Jurkat, Clone E6-1 (cell line): ENCODE results near the gene OAT.
"Not testable (repeated sequence)": the region's sequence is repeated elsewhere in the genome, so short reads cannot be mapped to it uniquely, and the experiment has no call there.

ENCODE experiments used
- DNase-seq: peaks from one replicate; pipeline ENCODE4 v3.0.0-alpha.2; 2011; ENCODE audit warnings: low read depth, low spot score
- H3K4me3 ChIP-seq: 2 replicates; pipeline ENCODE4 v1.5.1; 2011; ENCODE audit warnings: mild to moderate bottlenecking, low read length, control low read depth, moderate library complexity

The OAT gene

DNA sequence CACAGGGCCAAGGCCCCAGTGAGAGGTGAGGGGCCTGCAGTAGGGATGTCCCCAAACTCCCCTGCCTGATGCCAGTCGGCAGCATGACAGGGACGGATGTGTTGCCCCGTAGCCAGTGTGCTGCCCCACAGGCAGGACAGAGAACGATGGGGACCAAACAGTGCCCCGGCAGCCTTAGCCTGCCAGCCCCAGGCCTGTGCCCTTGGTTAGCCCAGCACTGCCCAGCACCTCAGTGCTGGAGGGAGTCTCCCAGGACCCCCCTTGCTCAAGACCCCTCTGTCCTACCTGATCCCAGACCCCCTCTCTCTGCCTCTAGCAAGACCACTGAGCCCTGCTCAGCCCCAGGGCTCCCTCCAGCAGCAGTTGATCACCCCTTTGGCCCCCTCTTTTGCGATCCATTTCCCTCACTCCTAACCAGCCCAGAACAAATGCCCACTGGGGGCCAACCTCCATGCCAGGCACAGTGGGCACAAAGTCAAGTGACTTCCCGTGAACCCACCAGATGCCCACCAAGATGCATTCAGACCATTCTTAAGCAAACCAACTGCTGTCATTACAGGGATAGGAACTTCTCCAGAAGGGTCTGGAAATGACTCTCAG is 34.0 kb downstream of the OAT start:
- no peak overlapping the region for H3K4me3 ChIP-seq
- no peak for DNase-seq

- no peak for DNase-seq
Measured at GRCh38 chr10:124384172-124384571, 34.6 kb downstream of the OAT start.

GRCh38 chr10:124383496-124383895 is 35.2 kb downstream of the OAT start:
- DNase-seq, result no peak
- no peak overlapping the region for H3K4me3 ChIP-seq

More at GRCh38 chr10:124384172-124384571, 34.6 kb downstream of the OAT start:
- no peak overlapping the region for H3K4me3 ChIP-seq

GRCh38 chr10:124381011-124381611 is 37.6 kb downstream of the OAT start:
- no peak overlapping the region for H3K4me3 ChIP-seq
- no peak for DNase-seq

GRCh38 chr10:124380256-124380995 is 38.3 kb downstream of the OAT start:
- no peak for DNase-seq
- no peak overlapping the region for H3K4me3 ChIP-seq

GRCh38 chr10:124379609-124380193 is 39.0 kb downstream of the OAT start:
- DNase-seq, result no peak
- no peak overlapping the region for H3K4me3 ChIP-seq

- H3K4me3 ChIP-seq, result no peak overlapping the region
- DNase-seq, result no peak
Measured at GRCh38 chr10:124378881-124379471, 39.7 kb downstream of the OAT start.

DNA sequence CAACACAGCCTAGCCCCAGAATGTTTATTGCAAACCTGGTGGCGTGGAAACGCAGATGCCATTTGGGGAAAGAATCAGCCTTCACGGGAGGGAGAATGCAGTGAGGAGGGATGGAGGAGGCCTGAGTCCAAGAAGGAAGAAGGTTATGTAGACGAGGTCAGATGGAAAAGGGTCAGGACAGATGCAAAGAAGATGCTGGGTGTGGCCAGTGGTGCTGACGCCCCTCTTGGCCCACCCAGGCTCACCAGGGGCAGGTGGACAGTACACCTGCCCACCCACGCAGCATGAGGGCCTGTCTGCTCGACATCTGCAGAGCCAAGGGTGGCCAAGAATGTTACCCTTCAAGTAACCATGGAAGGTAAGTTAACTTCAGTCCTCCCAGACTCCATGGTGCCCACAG is 40.5 kb downstream of the OAT start:
- DNase-seq, result no peak
- H3K4me3 ChIP-seq, result no peak overlapping the region

DNA sequence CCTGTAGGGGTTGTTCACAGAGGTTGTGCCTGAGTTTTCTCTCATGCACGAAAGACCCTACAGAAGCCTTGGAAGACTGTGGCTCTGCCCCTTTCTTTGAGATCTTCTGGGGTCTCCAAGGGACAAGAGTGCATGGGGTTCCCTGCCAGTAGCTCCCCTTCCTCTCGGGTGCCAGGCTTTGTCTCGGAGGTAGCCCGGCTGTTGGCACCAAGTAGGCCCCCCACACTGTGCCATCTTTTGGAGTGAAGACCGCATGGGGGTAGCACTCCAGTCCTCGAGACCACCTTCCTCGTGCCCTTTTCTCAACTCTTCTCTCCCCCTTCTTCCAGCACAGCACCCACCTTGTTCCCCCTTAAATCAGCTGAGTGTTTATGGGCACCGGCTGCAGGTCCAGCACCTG is 41.6 kb downstream of the OAT start:
- no peak for DNase-seq
- H3K4me3 ChIP-seq, result no peak overlapping the region

DNA sequence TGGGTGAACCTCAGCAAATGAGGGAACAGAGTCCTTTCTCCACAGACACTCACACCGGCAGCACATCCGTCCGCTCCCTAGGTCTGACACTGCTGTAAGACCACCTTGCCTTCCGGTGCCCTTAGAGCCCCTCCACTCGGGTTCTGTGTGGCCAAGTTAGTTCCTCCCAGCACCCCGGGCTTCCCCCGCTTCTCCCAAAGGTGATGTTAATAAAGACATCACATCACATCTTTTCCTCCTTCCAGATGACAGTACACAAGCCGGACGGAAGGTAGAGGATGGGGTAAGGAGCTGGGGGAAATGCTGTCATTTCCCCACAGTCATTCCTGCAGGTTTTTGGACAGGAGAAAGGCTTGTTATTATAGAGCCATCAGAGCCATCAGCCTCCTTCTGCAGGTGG is 42.3 kb downstream of the OAT start:
- no peak for DNase-seq
- no peak overlapping the region for H3K4me3 ChIP-seq

GRCh38 chr10:124375691-124376090 is 43.0 kb downstream of the OAT start:
- no peak overlapping the region for H3K4me3 ChIP-seq
- no peak for DNase-seq

DNA sequence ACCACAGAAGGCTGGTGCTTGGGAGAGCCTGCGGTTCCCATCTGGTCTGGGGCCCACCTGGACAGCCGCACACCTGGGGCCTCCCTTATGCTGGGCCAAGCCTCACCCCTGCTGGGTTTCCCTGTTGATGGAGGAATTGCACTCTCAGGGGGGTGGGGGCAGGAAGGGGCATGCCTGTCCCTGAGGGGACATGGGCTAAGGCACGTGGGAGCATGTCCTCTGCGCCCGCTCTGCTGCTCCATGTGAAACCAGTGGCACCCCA is 43.4 kb downstream of the OAT start:
- no peak for DNase-seq

DNA sequence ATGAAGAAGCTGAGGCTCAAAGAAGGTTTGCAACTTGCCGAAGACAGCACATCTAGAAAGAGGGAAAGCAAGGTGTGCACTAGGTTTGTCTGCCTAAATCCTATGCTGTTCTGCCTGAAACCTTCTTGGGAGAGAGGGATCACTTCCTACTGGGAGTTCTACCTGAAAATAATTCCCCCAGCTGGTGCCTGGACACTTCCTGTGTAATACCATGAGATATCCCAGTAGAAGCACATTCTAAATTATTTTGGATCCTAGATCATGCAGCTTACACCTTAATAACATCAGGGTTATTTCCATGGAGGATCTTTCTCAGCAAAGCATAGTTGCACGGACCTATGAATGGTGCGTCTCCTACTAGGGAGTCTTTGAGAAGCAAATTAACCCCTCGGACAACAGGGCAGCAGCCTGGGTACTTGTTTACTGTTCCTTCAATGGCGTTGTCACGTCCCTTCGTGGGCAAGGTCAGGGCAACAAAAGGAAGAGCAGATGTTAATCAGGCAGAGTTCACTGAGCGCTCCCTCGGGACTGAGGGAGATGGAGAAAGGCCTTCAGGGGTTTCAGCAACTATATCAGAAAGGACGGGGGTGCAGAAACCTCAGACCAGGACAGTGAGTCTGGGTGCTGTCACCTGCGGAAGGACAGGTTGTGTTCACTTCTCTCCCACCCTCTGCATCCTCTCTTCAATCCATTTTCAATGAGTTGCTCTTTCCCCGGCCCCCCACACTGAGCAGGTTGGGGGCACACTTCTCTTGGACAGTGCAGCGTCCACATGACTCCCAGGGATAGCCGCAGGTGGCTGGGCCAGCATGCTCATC is 44.0 kb downstream of the OAT start:
- no peak for DNase-seq
- H3K4me3 ChIP-seq, result no peak overlapping the region

More for the DNA sequence above, 43.4 kb downstream of the OAT start:
- H3K4me3 ChIP-seq, result no peak overlapping the region

DNA sequence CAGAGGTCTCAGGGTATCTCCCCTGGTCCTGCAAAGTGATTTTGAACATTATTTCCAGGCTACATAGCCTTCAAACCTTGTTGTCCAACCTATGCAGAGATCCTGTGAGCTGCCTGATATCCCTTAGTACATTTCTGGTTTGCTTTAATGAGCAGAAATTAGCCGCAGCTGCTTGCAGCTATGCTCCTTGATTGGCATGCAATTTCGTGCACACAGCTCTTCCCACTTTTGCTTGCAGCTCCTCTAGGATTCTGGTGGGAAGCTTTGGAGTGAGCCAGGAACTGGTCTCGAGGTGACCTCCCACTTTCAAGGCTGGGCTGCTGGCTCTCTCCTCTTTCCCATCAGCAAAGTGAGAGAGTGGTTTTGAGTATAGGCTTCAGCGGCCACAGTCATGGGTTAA is 45.8 kb downstream of the OAT start:
- no peak for DNase-seq
- no peak overlapping the region for H3K4me3 ChIP-seq

DNA sequence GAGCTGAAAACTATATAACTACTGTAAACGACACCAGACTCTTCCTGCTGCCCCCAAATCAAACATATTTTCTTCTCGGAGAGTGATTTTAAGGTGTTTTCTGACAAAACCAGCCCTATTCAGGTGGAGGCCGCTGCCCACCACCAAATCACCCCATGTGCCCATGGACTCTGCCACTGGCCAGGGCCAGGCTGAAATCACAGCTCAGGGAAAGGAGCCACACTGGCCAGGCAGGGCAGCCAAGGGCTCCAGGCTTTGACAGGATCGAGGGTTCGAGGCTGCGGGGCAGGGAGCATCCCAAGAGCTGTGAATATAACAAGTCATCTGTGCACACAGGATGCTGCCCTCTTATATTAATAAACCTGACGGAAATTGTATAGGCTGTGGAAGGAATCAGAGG is 48.3 kb downstream of the OAT start:
- no peak overlapping the region for H3K4me3 ChIP-seq
- no peak for DNase-seq

DNA sequence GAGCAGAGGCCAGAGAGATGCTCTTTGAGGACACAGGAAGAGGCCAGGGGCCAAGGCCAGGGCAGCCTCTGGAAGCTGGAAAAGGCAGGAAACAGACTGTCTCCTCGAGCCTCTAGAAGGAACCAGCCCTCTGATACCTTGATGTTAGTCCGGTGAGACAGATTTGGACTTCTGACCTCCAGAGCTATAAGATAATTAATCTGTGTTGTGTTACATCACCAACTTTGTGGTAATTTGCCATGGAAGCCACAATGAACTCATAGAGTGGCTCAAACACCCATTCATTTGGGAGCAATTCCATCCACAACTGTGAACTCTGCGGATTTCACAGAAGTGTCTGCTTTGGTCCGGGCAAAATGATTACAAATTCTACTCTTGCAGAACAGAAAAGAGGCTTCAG is 48.7 kb downstream of the OAT start:
- no peak overlapping the region for H3K4me3 ChIP-seq
- no peak for DNase-seq

DNA sequence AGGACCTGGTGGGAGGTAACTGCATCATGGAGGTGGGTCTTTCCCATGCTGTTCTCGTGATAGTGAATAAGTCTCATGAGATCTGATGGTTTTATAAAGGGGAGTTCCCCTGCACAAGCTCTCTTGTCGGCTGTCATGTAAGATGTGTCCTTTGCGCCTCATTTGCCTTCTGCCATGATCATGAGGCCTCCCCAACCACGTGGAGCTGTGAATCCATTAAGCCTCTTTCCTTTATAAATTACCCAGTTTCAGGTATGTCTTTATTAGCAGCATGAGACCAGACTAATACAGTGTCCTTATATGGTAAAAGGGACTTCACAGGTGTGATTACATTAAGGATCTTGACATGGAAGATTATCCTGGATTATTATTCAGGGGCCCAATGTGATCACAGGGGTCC is 49.2 kb downstream of the OAT start:
- not testable (repeated sequence) for H3K4me3 ChIP-seq, DNase-seq

- no peak for DNase-seq
- H3K4me3 ChIP-seq, result no peak overlapping the region
Measured at GRCh38 chr10:124369066-124369465, 49.7 kb downstream of the OAT start.

DNA sequence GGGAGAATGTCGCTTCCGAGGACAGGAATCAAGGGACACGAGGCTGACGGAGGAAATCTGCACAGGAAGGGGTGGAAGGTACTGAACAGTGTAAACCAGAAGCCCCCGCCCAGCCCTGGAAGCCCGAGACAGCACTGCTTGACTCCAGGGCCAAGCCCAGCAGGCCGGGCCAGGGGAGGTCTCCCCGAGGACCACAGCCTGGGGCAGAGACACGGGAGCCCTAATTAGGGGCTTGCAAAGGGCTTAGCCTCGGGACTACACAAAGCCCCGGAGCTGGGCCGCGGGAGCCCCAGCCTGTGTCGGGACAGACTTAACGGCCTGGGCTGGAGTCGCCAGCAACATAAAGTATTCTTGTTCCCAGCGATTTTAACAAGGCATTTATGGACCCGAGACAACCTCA is 50.8 kb downstream of the OAT start:
- no peak for DNase-seq
- no peak overlapping the region for H3K4me3 ChIP-seq
